T47D (cell line): Measurements from ENCODE around the gene SIK3.
A peak's percentile ranks its signal among the peaks of the same experiment; 100 is the strongest.
"Not testable (repeated sequence)": the region's sequence is repeated elsewhere in the genome, so short reads cannot be mapped to it uniquely, and the experiment has no call there.

Source experiments
- DNase-seq, 2 experiments: peaks; one replicate each; pipeline versions ENCODE4 v3.0.0 to v3.0.0-alpha.2; 2011 to 2012; ENCODE audit warnings: low read depth in 1 of 2, low spot score in 1 of 2
- JUND ChIP-seq: IDR thresholded peaks from 2 replicates; pipeline ENCODE4 v1.6.1; 2012; ENCODE audit warnings: low read depth
- in situ Hi-C: cut with HindIII; loops from 2 replicates; pipeline ENCODE4 v1.10.0; 2016; ENCODE audit warnings: low sequenced_read_pairs, low pct_unique_long_range_greater_than_20kb

SIK3 gene

DNA sequence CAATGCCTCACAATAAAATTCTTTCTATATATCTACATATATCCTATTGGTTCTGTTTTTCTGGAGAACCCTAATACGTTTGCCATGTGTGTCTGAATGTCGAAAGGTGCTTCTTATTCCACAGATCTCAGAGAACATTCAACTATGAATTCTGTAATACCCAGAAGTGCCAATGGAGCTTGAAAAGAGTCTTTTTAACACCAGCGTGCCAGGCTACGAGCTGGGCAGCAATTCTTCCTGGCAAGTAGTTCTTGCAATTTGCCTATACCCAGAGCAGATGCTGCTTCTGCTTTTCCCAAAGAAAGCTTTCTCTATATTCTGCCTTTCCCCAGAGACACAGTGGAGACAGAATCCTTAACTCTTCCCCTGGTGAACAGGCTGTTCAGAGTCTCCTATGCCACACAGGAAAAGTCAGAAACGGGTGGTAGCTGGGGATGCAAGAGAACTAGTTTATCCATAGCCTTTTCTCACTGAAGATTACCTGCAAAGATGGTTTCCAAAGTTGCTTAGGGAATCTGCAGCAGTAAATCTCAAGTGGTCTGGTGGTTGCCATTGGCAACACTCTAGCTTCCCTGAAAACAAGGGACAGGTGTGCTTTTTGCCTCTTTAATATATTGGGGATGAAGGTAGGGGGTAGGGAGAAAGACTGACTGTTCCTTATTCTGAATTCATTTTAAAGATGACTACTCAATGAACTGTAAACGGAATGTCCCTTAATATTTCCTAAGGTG, 29.1 kb upstream of the SIK3 start:
- in situ Hi-C loops = no loop called here
- TF ChIP-seq JUND = no peak
- no peak for DNase-seq

GRCh38 chr11:117126223-117126965, 28.2 kb upstream of the SIK3 start:
- in situ Hi-C loops = no loop called here
- no peak for DNase-seq
- TF ChIP-seq JUND = no peak

- no peak for TF ChIP-seq JUND
Measured at GRCh38 chr11:117122556-117122955, 24.3 kb upstream of the SIK3 start.

DNA sequence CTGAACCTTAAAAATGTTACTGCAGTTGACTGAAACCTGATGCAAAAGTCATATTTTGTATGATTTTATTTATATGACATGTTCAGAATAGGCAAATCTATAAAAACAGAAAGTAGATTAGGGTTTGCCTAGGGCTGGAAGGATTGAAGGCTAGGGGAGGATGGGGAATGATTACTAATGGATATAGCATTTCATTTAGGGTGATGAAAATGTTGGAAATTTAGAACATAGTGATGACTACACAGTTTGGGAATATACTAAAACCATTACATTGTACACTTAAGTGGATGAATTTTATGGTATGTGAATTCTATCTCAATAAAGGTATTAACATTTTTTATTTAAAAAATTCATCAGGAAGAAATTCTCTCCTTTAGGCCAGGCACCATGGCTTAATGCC, 22.9 kb upstream of the SIK3 start:
- no peak for DNase-seq
- in situ Hi-C loops = no loop called here
- TF ChIP-seq JUND = no peak

More at GRCh38 chr11:117122556-117122955, 24.3 kb upstream of the SIK3 start:
- no peak for DNase-seq
- in situ Hi-C loops = no loop called here

DNA sequence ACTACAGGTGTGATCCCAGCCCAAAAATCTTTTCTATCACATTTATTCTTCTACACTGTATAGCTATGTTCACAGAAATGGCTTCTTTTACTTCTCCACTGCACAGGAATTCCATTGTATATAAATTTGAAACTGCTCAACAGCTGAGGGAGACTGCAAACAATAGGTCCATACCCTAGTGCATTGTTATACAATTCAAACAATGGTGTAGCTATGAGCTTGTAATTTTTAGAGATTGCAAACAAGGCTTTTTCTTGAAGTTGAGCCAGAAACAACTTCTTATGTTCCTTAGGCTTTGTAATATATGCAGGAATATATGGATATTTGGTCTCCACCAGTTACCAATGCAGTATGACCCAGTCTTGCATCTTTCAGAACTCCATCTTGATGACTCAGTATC, 19.5 kb upstream of the SIK3 start:
- no peak for TF ChIP-seq JUND
- no peak for DNase-seq
- in situ Hi-C loops = no loop called here

GRCh38 chr11:117112939-117113338, 14.7 kb upstream of the SIK3 start:
- in situ Hi-C loops = not testable (repeated sequence)

DNA sequence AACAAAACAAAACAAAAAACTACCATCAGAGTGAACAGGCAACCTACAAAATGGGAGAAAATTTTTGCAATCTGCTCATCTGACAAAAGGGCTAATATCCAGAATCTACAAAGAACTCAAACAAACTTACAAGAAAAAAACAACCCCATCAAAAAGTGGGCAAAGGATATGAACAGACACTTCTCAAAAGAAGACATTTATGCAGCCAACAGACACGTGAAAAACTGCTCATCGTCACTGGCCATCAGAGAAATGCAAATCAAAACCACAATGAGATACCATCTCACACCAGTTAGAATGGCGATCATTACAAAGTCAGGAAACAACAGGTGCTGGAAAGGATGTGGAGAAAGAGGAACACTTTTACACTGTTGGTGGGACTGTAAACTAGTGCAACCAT, 14.3 kb upstream of the SIK3 start:
- in situ Hi-C loops = not testable (repeated sequence)

More at GRCh38 chr11:117112939-117113338, 14.7 kb upstream of the SIK3 start:
- not testable (repeated sequence) for DNase-seq

DNA sequence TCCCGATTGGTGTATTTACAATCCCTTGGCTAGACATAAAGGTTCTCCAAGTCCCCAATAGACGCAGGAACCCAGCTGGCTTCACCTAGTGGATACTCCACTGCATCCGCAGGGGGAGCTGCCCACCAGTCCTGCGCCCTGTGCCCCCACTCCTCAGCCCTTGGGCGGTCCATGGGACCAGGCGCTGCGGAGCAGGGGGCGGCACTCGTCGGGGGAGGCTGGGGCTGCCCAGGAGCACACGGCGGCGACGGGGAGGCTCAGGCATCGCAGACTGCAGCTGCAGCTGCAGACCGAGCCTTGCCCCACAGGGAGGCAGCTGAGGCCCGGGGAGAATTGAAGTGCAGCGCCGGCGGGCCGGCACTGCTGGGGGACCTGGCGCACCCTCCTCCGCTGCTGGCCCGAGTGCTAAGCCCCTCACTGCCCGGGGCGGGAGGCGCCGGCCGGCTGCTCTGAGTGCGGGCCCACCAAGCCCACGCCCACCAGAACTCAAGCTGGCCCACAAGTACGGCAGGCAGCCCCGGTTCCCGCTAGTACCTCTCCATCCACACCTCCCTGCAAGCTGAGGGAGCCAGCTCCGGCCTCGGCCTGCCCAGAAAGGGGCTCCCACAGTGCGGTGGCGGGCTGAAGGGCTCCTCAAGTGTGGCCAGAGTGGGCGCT, 12.2 kb upstream of the SIK3 start:
- in situ Hi-C loops = no loop called here
- DNase-seq = no peak
- TF ChIP-seq JUND = no peak

More for the DNA sequence above, 14.3 kb upstream of the SIK3 start:
- not testable (repeated sequence) for DNase-seq

DNA sequence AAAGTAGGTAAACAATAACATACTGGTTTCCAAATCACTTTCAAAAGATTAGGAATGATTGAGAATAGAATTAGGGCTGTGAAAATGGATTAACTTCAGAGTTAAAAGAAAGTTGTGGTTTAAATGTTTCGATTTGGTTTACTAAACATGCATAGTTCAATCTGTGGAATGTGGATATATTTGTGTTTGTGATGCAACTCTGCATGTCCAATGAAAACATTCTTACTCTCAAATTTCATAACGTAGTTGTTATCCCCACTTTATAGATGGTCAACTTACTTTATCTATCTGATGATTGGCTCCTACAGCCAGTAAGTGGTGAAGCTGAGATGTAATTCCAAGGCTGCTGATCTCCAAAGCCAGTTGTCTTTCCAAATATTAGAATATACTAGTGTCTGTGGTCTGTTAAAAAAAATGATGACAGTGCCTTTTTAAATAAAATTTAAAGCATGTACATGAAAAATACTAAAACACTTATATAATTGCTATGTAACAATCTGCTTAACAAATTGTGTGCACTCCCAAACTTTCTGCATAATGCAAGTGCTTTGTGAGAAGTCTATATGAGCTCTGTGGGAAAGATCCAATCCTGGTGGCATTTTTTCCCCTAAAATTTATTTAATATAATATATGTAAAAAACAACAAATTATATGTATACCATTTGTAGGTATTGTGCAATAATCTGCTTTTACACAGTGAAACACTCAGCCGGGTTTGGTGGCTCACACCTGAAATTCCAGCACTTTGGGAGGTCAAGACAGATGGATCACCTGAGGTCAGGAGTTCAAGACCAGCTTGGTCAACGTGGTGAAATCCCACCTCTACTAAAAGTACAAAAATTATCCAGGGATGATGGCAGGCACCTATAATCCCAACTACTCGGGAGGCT, 9.7 kb upstream of the SIK3 start:
- peak in 1 of 2 experiments; percentile 41 for DNase-seq
- no peak for TF ChIP-seq JUND
- in situ Hi-C loops = no loop called here

DNA sequence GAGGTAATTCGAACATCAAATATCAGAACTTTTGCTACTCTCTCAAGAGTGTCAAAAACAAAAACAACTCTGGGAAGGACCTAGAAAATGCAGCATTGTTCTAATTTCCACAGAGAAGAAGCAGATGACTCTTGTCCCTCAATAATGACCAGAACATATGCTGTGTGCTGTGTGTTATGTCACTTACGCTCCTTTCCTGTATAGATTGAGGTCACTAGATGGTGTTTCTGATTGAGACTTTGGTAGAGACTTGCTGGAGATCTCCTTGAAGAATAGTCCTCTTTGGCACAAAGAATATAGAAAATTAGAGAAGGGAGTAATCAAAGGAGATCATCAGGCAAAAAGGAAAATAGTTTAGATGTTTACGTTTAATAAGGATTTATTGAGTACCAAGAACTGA, 2.3 kb upstream of the SIK3 start:
- in situ Hi-C loops = no loop called here
- DNase-seq = no peak
- no peak for TF ChIP-seq JUND

DNA sequence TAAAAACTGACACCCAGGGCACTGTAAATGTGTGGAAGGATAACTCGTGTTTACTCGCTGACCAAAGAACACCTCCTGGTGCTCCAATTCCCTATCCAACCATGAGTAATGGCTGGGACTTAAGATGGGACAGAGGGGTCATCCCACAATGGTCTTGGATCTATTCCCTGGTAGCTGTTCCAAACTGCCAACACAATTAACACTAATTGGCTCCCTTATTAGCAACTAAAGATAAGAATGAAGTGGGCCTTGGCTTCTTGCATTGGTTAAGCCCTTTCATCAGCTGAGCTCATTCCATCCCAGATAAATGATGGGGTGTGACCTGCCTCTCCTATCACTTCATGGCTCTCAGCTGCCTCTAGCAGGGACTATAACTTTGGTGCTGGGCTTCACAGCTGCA, 1.5 kb upstream of the SIK3 start:
- in situ Hi-C loops = no loop called here
- DNase-seq = no peak
- no peak for TF ChIP-seq JUND
